Stimulated activated naive CD4-positive, alpha-beta T cell treated with Interleukin-2 at 50 U/mL for 16 hours (primary cell): ENCODE measurements around the gene STPG2.

Experiments used
- DNase-seq: peaks from one replicate; lab custom pipeline; 2025; lab: John Stamatoyannopoulos, UW

The STPG2 gene

DNA sequence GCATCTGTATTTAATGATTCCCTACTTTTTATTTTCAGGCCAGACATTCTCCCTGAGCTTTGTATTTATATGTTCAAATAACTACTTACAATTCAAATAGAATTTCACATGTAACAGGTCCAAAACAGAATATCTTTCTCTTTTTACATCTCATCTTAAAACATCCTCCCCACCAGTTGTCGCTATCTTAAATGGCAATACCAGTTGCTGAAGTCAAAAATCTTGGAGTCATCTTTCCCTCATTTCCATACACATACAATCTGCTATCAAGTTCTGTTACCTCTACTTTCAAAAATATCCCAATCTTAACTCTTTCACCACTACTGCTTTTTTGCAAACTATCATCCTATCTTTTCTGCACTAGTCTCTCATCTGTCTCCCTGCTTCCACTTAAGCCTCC lies 330.5 kb downstream of the STPG2 start:
- no peak for DNase-seq

DNA sequence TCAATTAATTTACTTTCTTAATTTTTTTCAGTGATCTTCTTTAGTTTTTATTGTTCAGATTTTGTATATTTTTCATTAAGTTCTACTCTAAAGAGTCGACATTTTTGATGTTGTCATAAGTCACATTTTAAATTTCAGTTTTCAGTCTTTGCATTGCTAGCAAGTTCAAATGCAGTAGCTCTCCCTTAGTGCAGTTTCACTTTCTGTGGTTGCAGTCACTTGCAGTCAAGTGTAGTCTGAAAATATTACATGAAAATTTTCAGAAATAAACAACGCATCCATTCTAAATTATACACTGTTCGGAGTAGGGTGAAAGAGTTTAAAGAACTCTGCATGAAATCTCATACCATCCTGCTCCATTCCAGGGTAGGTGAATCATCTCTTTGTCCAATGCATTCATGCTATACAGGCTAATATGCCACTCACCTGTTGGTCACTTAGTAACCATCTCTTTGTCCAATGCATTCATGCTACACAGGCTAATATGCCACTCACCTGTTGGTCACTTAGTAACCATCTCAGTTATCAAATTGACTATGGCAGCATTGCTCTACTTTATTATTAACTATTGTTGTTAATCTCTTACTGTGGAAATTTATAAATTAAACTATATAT lies 356.9 kb downstream of the STPG2 start:
- DNase-seq = no peak

DNA sequence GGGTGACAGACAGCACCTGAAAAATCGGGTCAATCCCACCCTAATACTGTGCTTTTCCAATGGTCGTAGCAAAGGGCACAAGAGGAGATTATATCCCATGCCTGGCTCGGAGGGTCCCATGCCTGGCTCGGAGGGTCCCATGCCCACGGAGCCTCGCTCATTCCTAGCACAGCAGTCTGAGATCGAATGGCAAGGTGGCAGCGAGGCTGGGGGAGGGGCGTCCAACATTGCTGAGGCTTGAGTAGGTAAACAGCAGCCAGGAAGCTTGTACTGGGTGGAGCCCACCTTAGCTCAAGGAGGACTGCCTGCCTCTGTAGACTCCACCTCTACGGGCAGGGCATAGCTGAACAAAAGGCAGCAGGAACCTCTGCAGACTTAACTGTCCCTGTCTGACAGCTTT lies 365.1 kb downstream of the STPG2 start:
- DNase-seq = no peak

DNA sequence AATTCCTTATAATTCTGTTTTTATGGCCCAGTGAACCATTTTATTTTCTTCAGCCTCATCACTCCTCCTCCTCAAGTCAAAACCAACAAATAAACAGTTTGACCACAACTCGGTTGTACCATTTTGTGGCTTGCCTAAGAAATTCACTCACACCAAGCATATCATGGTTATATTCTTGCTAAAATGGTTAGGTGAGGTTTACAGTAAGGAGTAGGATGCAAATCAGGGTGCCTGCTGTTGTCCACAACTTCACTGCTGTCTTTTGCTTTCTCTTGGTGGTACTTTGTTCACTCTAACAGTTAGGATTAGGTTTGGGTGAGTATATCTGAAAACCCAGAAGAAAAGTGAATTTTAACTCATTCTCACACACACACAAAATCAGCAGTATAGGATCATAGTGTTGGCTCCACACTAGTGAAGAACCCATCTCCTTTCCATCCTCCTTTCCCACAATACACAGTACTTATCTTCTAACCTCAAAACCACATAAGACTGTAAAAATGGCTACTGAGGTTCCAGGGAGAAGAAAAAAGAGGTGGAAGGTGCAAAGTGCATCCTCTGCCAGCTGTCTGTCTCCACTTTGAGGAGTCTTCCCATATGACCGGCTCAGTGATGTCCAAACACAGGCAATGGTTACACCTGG lies 368.8 kb downstream of the STPG2 start:
- no peak for DNase-seq

DNA sequence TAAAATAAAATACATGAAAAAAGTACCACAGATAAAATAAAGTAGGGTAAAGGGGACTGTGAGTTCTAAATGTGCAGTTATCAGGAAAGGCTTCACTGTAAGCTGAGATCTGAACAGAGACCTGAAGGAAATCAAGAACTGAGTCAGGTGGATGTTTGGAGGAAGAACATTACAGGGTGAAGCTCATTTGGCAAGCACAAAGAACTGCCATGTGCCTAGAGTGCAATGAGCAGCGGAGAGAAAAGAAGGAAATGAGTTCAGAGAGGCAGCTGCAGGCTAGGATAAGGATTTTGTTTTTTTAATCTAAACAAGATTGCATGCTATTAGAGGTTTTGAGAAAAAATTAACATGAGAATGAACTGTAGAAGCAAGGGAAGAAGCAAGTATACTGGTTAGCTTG lies 373.1 kb downstream of the STPG2 start:
- DNase-seq = no peak

DNA sequence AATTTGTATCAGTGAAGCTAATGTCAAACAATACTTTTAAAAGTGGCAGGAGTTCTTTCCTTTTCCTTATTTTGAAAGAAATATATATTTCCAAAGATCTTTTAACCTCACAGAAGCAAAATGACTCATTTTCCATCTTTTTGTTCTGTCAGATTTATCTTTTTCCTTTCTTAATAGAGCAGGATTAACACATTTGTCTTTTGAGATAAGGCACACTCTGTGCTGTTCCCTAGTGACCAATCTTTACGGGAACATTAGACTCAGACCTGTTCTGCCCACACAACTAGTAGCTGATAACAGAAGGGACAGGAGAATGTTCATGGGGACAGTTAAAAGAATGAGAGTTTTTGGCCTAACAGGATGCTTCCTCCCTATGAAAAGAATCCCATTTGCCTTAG lies 381.2 kb downstream of the STPG2 start:
- no peak for DNase-seq

GRCh38 chr4:97761445-97762114 lies 381.7 kb downstream of the STPG2 start:
- no peak for DNase-seq

- DNase-seq = no peak
Observed at GRCh38 chr4:97759785-97760184, 383.5 kb downstream of the STPG2 start.

- no peak for DNase-seq
Observed at GRCh38 chr4:97752599-97752998, 390.7 kb downstream of the STPG2 start.

DNA sequence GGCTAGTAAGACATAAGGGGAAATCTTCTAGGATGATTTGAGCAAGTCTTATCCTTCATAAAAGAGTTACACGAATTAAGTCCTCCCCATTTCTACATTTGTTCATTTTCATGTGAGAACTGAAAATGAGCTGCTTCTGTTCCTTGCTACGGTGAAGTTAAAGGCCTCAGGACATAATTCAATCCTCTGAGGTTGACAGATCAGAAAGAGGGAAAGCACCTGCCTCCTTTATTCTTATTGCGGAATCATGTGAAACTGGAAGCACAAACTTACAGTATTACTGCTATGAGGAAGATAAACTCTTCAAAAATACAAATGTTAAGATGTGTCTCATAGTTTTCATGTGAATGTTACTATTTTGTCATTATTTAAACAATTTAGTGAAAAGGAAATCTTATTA lies 395.3 kb downstream of the STPG2 start:
- no peak for DNase-seq

- no peak for DNase-seq
Observed at GRCh38 chr4:97720869-97721432, 422.3 kb downstream of the STPG2 start.

- DNase-seq = no peak
Observed at GRCh38 chr4:97691111-97691605, 452.1 kb downstream of the STPG2 start.

DNA sequence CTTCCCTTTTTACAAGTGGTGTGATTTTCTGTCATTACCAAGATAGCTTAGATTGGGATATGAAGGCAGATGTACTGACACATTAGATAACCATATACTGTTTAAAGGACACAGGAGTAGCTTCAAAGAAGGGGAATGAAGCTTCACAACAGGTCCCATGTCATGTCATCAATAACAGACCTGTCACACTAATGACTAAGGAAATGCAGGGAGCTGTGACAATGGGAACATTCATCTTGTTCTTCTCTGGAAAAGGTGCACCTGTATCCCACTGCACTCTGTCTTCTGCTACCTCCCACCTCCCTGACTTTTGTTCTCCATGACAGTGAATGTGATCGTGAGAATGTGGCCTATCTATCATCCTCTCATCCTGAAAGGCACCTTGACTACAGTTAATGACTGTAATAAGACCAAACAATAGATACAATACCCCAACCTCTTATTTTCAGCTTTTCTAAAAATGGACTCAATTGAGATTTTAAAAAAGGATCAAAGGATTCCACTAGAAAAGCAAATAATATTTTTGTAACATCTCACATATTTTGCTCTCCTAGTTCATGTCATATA lies 472.5 kb downstream of the STPG2 start:
- DNase-seq = no peak

DNA sequence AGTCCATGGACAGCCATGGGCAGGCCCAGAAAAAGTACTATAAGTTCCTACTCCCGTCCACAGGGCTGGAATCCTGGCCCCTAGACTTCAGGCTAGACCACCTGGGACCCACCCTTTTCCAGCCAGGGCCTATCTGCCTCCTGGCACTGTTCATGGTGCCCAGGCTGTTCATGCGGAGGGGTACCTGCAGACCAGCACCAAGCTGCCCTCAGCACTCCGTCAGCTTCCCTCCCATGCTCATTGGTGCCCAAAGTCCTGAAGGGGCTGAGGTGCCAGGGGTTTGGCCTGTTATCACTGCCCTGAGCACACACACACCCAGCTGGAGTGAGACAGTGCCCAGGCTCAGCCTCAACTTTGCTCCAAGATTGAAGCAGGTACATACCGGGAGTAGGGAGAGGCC lies 477.7 kb downstream of the STPG2 start:
- no peak for DNase-seq

DNA sequence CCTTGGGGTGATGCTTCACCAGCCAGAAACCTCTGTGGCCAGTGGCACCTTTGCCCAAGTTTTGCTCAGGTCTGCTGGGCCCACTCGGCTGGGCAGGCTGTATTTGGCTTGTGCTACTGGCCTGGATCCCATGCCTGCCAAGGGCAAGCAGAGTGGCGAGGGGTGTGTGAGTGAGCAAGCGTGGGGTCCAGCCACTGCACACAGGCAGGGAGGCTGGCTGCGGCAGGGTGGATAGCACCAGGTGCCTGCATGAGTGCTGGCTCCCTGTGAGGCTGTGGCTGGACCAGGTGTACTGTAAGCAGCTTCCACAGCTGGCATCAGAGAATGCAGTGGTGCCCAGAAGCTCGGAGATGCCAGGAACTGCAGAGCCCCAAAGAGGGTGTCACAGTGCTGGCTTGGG lies 478.5 kb downstream of the STPG2 start:
- DNase-seq = no peak

DNA sequence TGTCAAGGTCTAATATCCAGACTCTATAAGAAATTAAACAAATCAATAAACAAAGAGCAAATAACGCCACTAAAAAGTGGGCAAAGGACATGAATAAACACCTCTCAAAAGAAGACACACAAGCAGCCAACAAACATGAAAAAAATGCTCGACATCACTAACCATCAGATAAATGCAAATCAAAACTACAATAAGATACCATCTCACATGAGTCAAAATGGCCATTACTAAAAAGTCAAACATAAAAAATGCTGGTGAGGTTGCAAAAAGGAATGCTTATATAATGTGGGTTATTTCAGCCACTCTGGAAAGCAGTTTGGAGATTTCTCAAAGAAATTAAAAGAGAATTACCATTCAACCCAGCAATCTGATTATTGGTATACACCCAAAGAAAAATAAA lies 481.1 kb downstream of the STPG2 start:
- no peak for DNase-seq

GRCh38 chr4:97656044-97656720 lies 487.1 kb downstream of the STPG2 start:
- DNase-seq = no peak

DNA sequence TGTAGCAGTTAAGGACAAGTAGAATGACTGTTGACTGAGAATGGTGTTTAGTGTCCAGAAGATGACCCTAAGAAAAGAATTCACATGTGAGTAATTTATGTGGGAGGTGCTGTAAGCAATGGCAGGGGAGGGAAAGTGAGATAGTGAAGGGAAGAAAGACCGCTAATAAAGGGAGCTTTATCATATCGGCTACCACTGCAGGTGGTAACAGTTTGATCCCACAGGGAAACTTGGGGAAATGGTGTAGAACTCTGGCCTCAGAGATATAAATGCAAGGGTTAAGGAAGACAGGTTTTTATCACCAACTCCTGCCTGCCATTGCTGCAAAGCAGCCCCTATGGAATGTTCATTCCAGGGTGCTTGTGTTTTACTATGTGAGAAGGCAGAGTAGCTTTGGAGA lies 489.6 kb downstream of the STPG2 start:
- DNase-seq = no peak

- no peak for DNase-seq
Observed at GRCh38 chr4:97646997-97647396, 496.3 kb downstream of the STPG2 start.

DNA sequence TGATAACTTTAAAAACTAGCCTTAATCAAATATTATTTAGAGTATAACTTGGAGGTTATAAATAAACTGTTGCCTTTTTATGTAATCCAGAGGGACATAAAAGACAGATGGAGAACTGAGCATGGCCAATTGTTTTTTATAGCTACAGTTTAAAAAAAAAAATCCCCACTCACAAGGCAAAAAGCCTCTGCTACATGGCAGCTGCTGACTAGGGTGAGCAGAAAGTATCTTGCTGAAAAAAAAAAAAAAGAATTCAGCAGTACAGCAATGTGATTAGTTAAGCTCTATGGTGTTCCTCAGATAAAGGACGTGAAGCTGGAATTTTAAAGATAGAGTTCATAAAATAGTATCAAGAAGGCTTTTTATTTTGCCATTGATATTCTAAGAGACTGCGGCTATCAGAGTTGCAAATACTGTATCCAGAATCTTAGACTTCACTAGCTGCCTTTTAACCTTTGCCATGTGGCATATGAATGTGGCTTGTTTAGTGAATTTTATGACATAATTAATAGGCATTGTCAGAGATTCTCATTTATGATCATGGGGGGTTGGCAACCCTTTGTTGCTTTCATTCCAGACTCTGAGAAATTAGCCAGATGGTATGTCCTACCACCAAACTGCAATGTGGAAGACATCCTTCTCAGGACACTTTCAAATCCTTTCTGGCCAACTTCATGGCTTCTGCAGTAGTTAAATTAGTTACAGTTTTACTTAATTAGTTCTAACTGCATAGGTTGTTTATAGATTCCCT lies 498.0 kb downstream of the STPG2 start:
- no peak for DNase-seq

GRCh38 chr4:97643179-97643578 lies 500.1 kb downstream of the STPG2 start:
- DNase-seq = no peak

GRCh38 chr4:97639961-97640360 lies 503.3 kb downstream of the STPG2 start:
- DNase-seq = no peak
